IMR-90 (cell line): Measurements from ENCODE around the gene CKAP5. TPM values are rescaled to one million over a fixed set of nuclear protein-coding genes. Genes with fewer than 3 reads are reported as not detected.

Source experiments
- ATAC-seq: fragments of 200-7000 bp; cut with Tn5 transposase; 2 replicates; pipeline ENCODE4 v1.9.1; 2020; ENCODE audit warnings: low read depth, mild to moderate bottlenecking, moderate library complexity
- BruUV-seq: library from RNA; stranded (reverse); fragments of 400-500 nt; replicated peaks from 2 replicates; lab custom pipeline; 2021; lab: Mats Ljungman, UMichigan
- CTCF ChIA-PET: fragments of 300-600 bp; formaldehyde crosslinking; extraction: SDS; loops from one replicate; lab custom pipeline; 2021; ENCODE audit warnings: antibody characterized with exemption; lab: Yijun Ruan, JAX
- POLR2A ChIA-PET: fragments of 300-600 bp; sonication (Branson Sonifier 250); formaldehyde crosslinking; loops from one replicate; lab custom pipeline; 2022; ENCODE audit warnings: antibody characterized with exemption; ENCODE audit not compliant: unreplicated experiment; lab: Charles Lee
- DNase-seq: peaks from one replicate; pipeline ENCODE4 v3.0.0; 2013
- H2AFZ ChIP-seq: replicated peaks from 2 replicates; pipeline ENCODE3; 2013; ENCODE audit warnings: low read length, mild to moderate bottlenecking; ENCODE audit not compliant: poor library complexity
- H2AK5ac ChIP-seq: 2 replicates; pipeline ENCODE4 v1.6.1; 2013; ENCODE audit warnings: low read depth, low read length, inconsistent platforms
- H2AK9ac ChIP-seq: replicated peaks from 2 replicates; pipeline ENCODE3; 2013; ENCODE audit warnings: mild to moderate bottlenecking, low read depth, low read length, moderate library complexity; ENCODE audit not compliant: poor library complexity
- H2BK120ac ChIP-seq: 2 replicates; pipeline ENCODE4 v1.6.1; 2013; ENCODE audit warnings: low read depth, low read length, inconsistent platforms
- H2BK15ac ChIP-seq: 3 replicates; pipeline ENCODE4 v1.6.1; 2013; ENCODE audit warnings: low read depth, low read length, inconsistent platforms
- H2BK20ac ChIP-seq: 2 replicates; pipeline ENCODE4 v1.6.1; 2013; ENCODE audit warnings: low read depth, mild to moderate bottlenecking, inconsistent platforms, low read length, moderate library complexity
- H2BK5ac ChIP-seq: 2 replicates; pipeline ENCODE4 v1.6.1; 2013; ENCODE audit warnings: mild to moderate bottlenecking, low read depth, low read length, inconsistent platforms; ENCODE audit not compliant: poor library complexity, severe bottlenecking
- H3K14ac ChIP-seq: replicated peaks from 2 replicates; pipeline ENCODE4 v1.6.1; 2013; ENCODE audit warnings: low read depth, low read length, inconsistent platforms
- H3K18ac ChIP-seq: 2 replicates; pipeline ENCODE4 v1.6.1; 2013; ENCODE audit warnings: low read depth, low read length, control low read depth
- H3K23ac ChIP-seq: 2 replicates; pipeline ENCODE4 v1.6.1; 2013; ENCODE audit warnings: low read depth, low read length, inconsistent platforms
- H3K27ac ChIP-seq: 2 replicates; pipeline ENCODE4 v1.5.1; 2013; ENCODE audit warnings: mild to moderate bottlenecking, control low read depth, low read length; ENCODE audit not compliant: insufficient read depth
- H3K27me3 ChIP-seq: 2 replicates; pipeline ENCODE4 v1.6.1; 2013; ENCODE audit warnings: low read length; ENCODE audit not compliant: control insufficient read depth, insufficient read depth
- H3K36me3 ChIP-seq: 2 replicates; pipeline ENCODE4 v1.6.1; 2013; ENCODE audit warnings: low read length, mixed read lengths; ENCODE audit not compliant: control insufficient read depth, insufficient read depth
- H3K4ac ChIP-seq: 2 replicates; pipeline ENCODE4 v1.6.1; 2013; ENCODE audit warnings: low read depth, low read length, inconsistent platforms
- H3K4me1 ChIP-seq: 2 replicates; pipeline ENCODE4 v1.6.1; 2013; ENCODE audit warnings: low read length, mixed read lengths; ENCODE audit not compliant: control insufficient read depth, insufficient read depth
- H3K4me2 ChIP-seq: 2 replicates; pipeline ENCODE4 v1.6.1; 2013; ENCODE audit warnings: low read depth, mild to moderate bottlenecking, control low read depth, low read length, moderate library complexity
- H3K4me3 ChIP-seq: 2 replicates; pipeline ENCODE4 v1.5.1; 2013; ENCODE audit warnings: low read depth, mild to moderate bottlenecking, control low read depth, low read length, moderate library complexity; ENCODE audit not compliant: insufficient read depth
- H3K56ac ChIP-seq: 2 replicates; pipeline ENCODE4 v1.6.1; 2013; ENCODE audit warnings: low read length, inconsistent platforms; ENCODE audit not compliant: insufficient read depth; ENCODE audit errors: extremely low read depth
- H3K79me1 ChIP-seq, 2 experiments: 2 replicates each; pipeline ENCODE4 v1.6.1; 2013; ENCODE audit warnings: low read length in 2 of 2, inconsistent platforms in 1 of 2, low read depth in 1 of 2
- H3K9ac ChIP-seq: 2 replicates; pipeline ENCODE4 v1.6.1; 2013; ENCODE audit warnings: low read depth, low read length, control low read depth
- H3K9me1 ChIP-seq: 2 replicates; pipeline ENCODE4 v1.6.1; 2013; ENCODE audit warnings: low read length, inconsistent platforms; ENCODE audit not compliant: insufficient read depth
- H3K9me3 ChIP-seq: 2 replicates; pipeline ENCODE4 v1.6.1; 2013; ENCODE audit warnings: low read length; ENCODE audit not compliant: control insufficient read depth, insufficient read depth
- H4K20me1 ChIP-seq: 2 replicates; pipeline ENCODE4 v1.6.1; 2013; ENCODE audit warnings: low read length, inconsistent platforms; ENCODE audit not compliant: insufficient read depth
- H4K5ac ChIP-seq: 2 replicates; pipeline ENCODE4 v1.6.1; 2013; ENCODE audit warnings: mild to moderate bottlenecking, low read depth, low read length, control low read depth
- H4K8ac ChIP-seq, 2 experiments: 2 replicates each; pipeline ENCODE4 v1.6.1; 2013; ENCODE audit warnings: low read depth in 2 of 2, low read length in 2 of 2, control low read depth in 1 of 2, inconsistent platforms in 1 of 2
- H4K91ac ChIP-seq: 2 replicates; pipeline ENCODE4 v1.6.1; 2013; ENCODE audit warnings: low read depth, low read length, inconsistent platforms; ENCODE audit not compliant: insufficient read depth
- BHLHE40 ChIP-seq: fragments of 150-350 bp; IDR thresholded peaks from 2 replicates; pipeline ENCODE4 v1.6.1; 2016; ENCODE audit warnings: mild to moderate bottlenecking, low read depth, low read length
- CEBPB ChIP-seq: IDR thresholded peaks from 2 replicates; pipeline ENCODE4 v1.6.1; 2012; ENCODE audit warnings: low read depth, low read length, improper control_type of control experiment
- CTCF ChIP-seq: conservative IDR thresholded peaks from 2 replicates; pipeline ENCODE4 v1.5.1; 2012; ENCODE audit warnings: mild to moderate bottlenecking, low read depth, low read length, improper control_type of control experiment
- FOS ChIP-seq: fragments of 150-350 bp; IDR thresholded peaks from 2 replicates; pipeline ENCODE4 v1.6.1; 2016; ENCODE audit warnings: low read depth, low read length
- MAFK ChIP-seq: IDR thresholded peaks from 2 replicates; pipeline ENCODE4 v1.6.1; 2012; ENCODE audit warnings: low read depth, low read length, improper control_type of control experiment
- MAZ ChIP-seq: IDR thresholded peaks from 2 replicates; pipeline ENCODE4 v1.6.1; 2012; ENCODE audit warnings: low read depth, mild to moderate bottlenecking, low read length, improper control_type of control experiment, moderate library complexity, borderline replicate concordance
- NFE2L2 ChIP-seq: fragments of 150-350 bp; IDR thresholded peaks from 2 replicates; pipeline ENCODE4 v1.6.1; 2016; ENCODE audit warnings: low read depth, mild to moderate bottlenecking, low read length
- POLR2A ChIP-seq: IDR thresholded peaks from 2 replicates; pipeline ENCODE4 v1.6.1; 2012; ENCODE audit warnings: mild to moderate bottlenecking, low read depth, low read length
- RAD21 ChIP-seq: IDR thresholded peaks from 2 replicates; pipeline ENCODE4 v1.6.1; 2012; ENCODE audit warnings: low read length, improper control_type of control experiment
- RCOR1 ChIP-seq: IDR thresholded peaks from 2 replicates; pipeline ENCODE4 v1.6.1; 2012; ENCODE audit warnings: mild to moderate bottlenecking, low read length, improper control_type of control experiment; ENCODE audit not compliant: insufficient replicate concordance
- RFX5 ChIP-seq: IDR thresholded peaks from 2 replicates; pipeline ENCODE4 v1.8.0; 2012; ENCODE audit warnings: low read depth, mild to moderate bottlenecking, low read length, moderate library complexity
- SMC3 ChIP-seq: fragments of 150-350 bp; IDR thresholded peaks from 2 replicates; pipeline ENCODE4 v1.6.1; 2016; ENCODE audit warnings: low read depth, mild to moderate bottlenecking, antibody characterized with exemption, low read length, moderate library complexity
- USF2 ChIP-seq: fragments of 150-350 bp; IDR thresholded peaks from 2 replicates; pipeline ENCODE4 v1.6.1; 2017; ENCODE audit warnings: mild to moderate bottlenecking, antibody characterized with exemption, low read length, low read depth
- WGBS, 2 experiments: methylation state at CpG; one replicate each; pipeline versions ENCODE4 v1.1.5 to v1.1.7; 2013; ENCODE audit warnings: missing lambda C conversion rate in 2 of 2; ENCODE audit not compliant: insufficient read length in 1 of 2; ENCODE audit errors: extremely low coverage in 2 of 2; 5-methylcytosine and 5-hydroxymethylcytosine counted together
- dilution Hi-C: fragments of 300-500 bp; cut with HindIII; formaldehyde crosslinking; loops from one replicate; pipeline ENCODE4 v1.14.3; 2018; ENCODE audit warnings: low sequenced_read_pairs; ENCODE audit not compliant: unreplicated experiment
- in situ Hi-C: fragments of 300-500 bp; cut with MboI; formaldehyde crosslinking; loops from 3 replicates; pipeline ENCODE4 v1.14.3; 2019; ENCODE audit warnings: low sequenced_read_pairs, inconsistent platforms, mixed read lengths
- intact Hi-C: fragments of 100-400 bp; cut with micrococcal nuclease; formaldehyde crosslinking; loops from 2 replicates; pipeline ENCODE4 v1.10.0; 2022
- polyA plus RNA-seq, 3 experiments: library from polyadenylated mRNA; depleted of rRNA; stranded (reverse); fragments of >200 nt; gene quantifications; 2 replicates each; pipeline ENCODE4 v1.2.3, GENCODE V29; 2012; ENCODE audit warnings: low replicate concordance in 1 of 3
- total RNA-seq: library from RNA; depleted of rRNA; stranded (reverse); fragments of >200 nt; gene quantifications from 2 replicates; pipeline ENCODE4 v1.2.3, GENCODE V29; 2012

CKAP5 gene
- total and polyA plus RNA-seq, 2 of the 4 experiments (the other 2 are of a cell fraction): 59.5 to 79.2 TPM

- no peak within 1 kb of the TSS for H2BK5ac ChIP-seq
- in situ Hi-C loops (no loop called here), intact Hi-C loops (no loop called here), dilution Hi-C loops (no loop called here)
- peak within 1 kb of the TSS; percentile 77 for H2BK120ac ChIP-seq
- WGBS, 2 experiments: 40% methylated on average over 1 of the region's 7 CpGs; no CpG with 5 or more reads in 1 of the 2 experiments
- no peaks in the 10 kb centered on the region for H3K36me3 ChIP-seq
- H2BK15ac ChIP-seq: peak within 1 kb of the TSS; percentile 19; the same call in 1 of the 3 replicates
- peaks cover 0 to 4% of the 10 kb centered on the region in 2 experiments; a peak in 2 of 4 replicates for H3K79me1 ChIP-seq
- H4K20me1 ChIP-seq: no peaks in the 10 kb centered on the region
- H2BK20ac ChIP-seq: peak within 1 kb of the TSS; percentile 38
- H2AFZ ChIP-seq: peak within 1 kb of the TSS; percentile 87
- H3K9me1 ChIP-seq: peaks cover 14% of the 10 kb centered on the region
- peak within 1 kb of the TSS; percentile 78 for H3K4ac ChIP-seq
- H2AK9ac ChIP-seq: peak within 1 kb of the TSS; percentile 69
- H3K14ac ChIP-seq: peak within 1 kb of the TSS; percentile 85
- no peak within 1 kb of the TSS for H3K9ac ChIP-seq
- no peaks in the 10 kb centered on the region for H3K9me3 ChIP-seq
- H3K23ac ChIP-seq: peak within 1 kb of the TSS; percentile 65; the same call in 1 of the 2 replicates
- no peak within 1 kb of the TSS for H3K4me3 ChIP-seq
- no peak within 1 kb of the TSS for H3K27ac ChIP-seq
- POLR2A ChIA-PET: no interaction called here
- BruUV-seq: no TSS peak
- TF ChIP-seq POLR2A (no peak), CTCF (no peak), CEBPB (no peak), RAD21 (no peak), USF2 (no peak), BHLHE40 (no peak), SMC3 (no peak), RFX5 (no peak), MAZ (no peak), NFE2L2 (no peak), MAFK (no peak), RCOR1 (no peak), FOS (no peak)
- CTCF ChIA-PET: no interaction called here
- H2AK5ac ChIP-seq: peak within 1 kb of the TSS; percentile 53
- H3K4me2 ChIP-seq: no peak within 1 kb of the TSS
- H3K27me3 ChIP-seq: no peaks in the 10 kb centered on the region
- peak within 1 kb of the TSS; percentile 98 for H4K5ac ChIP-seq
- H4K91ac ChIP-seq: peak within 1 kb of the TSS; percentile 25; the same call in 1 of the 2 replicates
- H3K18ac ChIP-seq: peak within 1 kb of the TSS; percentile 76; the same call in 1 of the 2 replicates
- H3K4me1 ChIP-seq: peaks cover 11% of the 10 kb centered on the region
- ATAC-seq (no peak), DNase-seq (no peak)
- peak within 1 kb of the TSS; percentile 3 to 69; a peak in 2 of 4 replicates for H4K8ac ChIP-seq
- H3K56ac ChIP-seq: no peak within 1 kb of the TSS
Observed at GRCh38 chr11:46719048-46719542, 127.0 kb downstream of the CKAP5 start, which contains the start of gene F2. Gene F2, plus strand, starts transcription at chr11:46719213. Its CDS starts 23 bp downstream, at chr11:46719236.
